ENCODE measurements around the gene VPS50. TPM values are rescaled to one million over a fixed set of nuclear protein-coding genes. Genes with fewer than 3 reads are reported as not detected.

VPS50 gene
- total and polyA plus RNA-seq, 4 donors: 4.0 to 18.2 (median 11.9) TPM

- Histone ChIP-seq H3K36me3 (ENCODE audit: control insufficient read depth in 4 of 4, insufficient read depth in 3 of 4, low read depth in 1 of 4, low read length in 3 of 4) (peaks cover 0 to 13% (median 6%) of the 10 kb centered on the region in 4 donors), H3K9me3 (ENCODE audit: control insufficient read depth in 4 of 4, low read length in 3 of 4) (no peaks in the 10 kb centered on the region), H3K27ac (ENCODE audit: low read depth in 1 of 2, low read length in 2 of 2) (no peak overlapping the region), H3K4me1 (ENCODE audit: control insufficient read depth in 4 of 4, insufficient read depth in 4 of 4, low read length in 3 of 4) (no peaks in the 10 kb centered on the region), H3K4me3 (ENCODE audit: low read depth in 1 of 3, low read length in 3 of 3) (no peak overlapping the region), H3K27me3 (ENCODE audit: control insufficient read depth in 4 of 4, insufficient read depth in 4 of 4, low read length in 3 of 4) (no peaks in the 10 kb centered on the region), H3K9ac (ENCODE audit: low read depth in 1 of 2, low read length in 2 of 2) (no peak overlapping the region)
- TF ChIP-seq FOXA2 (IDR thresholded peaks at IDR 0.05) (no peak), NR2F2 (IDR thresholded peaks at IDR 0.05) (no peak), EGR1 (IDR thresholded peaks at IDR 0.05; ENCODE audit: low read depth in 2 of 2) (no peak), HNF4G (IDR thresholded peaks at IDR 0.05) (no peak), YY1 (IDR thresholded peaks at IDR 0.05) (no peak), HNF4A (conservative IDR thresholded peaks at IDR 0.05) (no peak), TAF1 (conservative IDR thresholded peaks at IDR 0.05) (no peak), REST (IDR thresholded peaks at IDR 0.05) (no peak), GABPA (IDR thresholded peaks at IDR 0.05 in 1 of 2, conservative IDR thresholded peaks at IDR 0.05 in 1 of 2) (no peak), JUND (IDR thresholded peaks at IDR 0.05) (no peak), FOXA1 (IDR thresholded peaks at IDR 0.05) (no peak)
- no peak for DNase-seq (ENCODE audit: low spot score)
- WGBS: 95% methylated on average over 4 of the region's 4 CpGs
These were observed 122.6 kb downstream of the VPS50 start for GRCh38 chr7:93354815-93355214.

- Histone ChIP-seq H3K4me1 (ENCODE audit: control insufficient read depth in 4 of 4, insufficient read depth in 4 of 4, low read length in 3 of 4) (no peaks in the 10 kb centered on the region), H3K36me3 (ENCODE audit: control insufficient read depth in 4 of 4, insufficient read depth in 3 of 4, low read depth in 1 of 4, low read length in 3 of 4) (peaks cover 0 to 9% (median 4%) of the 10 kb centered on the region in 4 donors), H3K9ac (ENCODE audit: low read depth in 1 of 2, low read length in 2 of 2) (no peak overlapping the region), H3K27ac (ENCODE audit: low read depth in 1 of 2, low read length in 2 of 2) (no peak overlapping the region), H3K9me3 (ENCODE audit: control insufficient read depth in 4 of 4, low read length in 3 of 4) (no peaks in the 10 kb centered on the region), H3K27me3 (ENCODE audit: control insufficient read depth in 4 of 4, insufficient read depth in 4 of 4, low read length in 3 of 4) (no peaks in the 10 kb centered on the region), H3K4me3 (ENCODE audit: low read depth in 1 of 3, low read length in 3 of 3) (no peak overlapping the region)
- no peak for DNase-seq (ENCODE audit: low spot score)
- 98% methylated on average over 2 of the region's 2 CpGs for WGBS
- no peak for TF ChIP-seq JUND (IDR thresholded peaks at IDR 0.05)
- TF ChIP-seq HNF4G (IDR thresholded peaks at IDR 0.05): no peak
- no peak for TF ChIP-seq FOXA1 (IDR thresholded peaks at IDR 0.05)
- no peak for TF ChIP-seq TAF1 (conservative IDR thresholded peaks at IDR 0.05)
- no peak for TF ChIP-seq FOXA2 (IDR thresholded peaks at IDR 0.05)
- no peak for TF ChIP-seq NR2F2 (IDR thresholded peaks at IDR 0.05)
- TF ChIP-seq REST (IDR thresholded peaks at IDR 0.05): no peak
- no peak for TF ChIP-seq CTCF (IDR thresholded peaks at IDR 0.05; ENCODE audit: low read depth, low read length, missing input control)
- TF ChIP-seq RXRA (IDR thresholded peaks at IDR 0.05): no peak
- no peak for TF ChIP-seq HNF4A (conservative IDR thresholded peaks at IDR 0.05)
- TF ChIP-seq, protein P1, sequence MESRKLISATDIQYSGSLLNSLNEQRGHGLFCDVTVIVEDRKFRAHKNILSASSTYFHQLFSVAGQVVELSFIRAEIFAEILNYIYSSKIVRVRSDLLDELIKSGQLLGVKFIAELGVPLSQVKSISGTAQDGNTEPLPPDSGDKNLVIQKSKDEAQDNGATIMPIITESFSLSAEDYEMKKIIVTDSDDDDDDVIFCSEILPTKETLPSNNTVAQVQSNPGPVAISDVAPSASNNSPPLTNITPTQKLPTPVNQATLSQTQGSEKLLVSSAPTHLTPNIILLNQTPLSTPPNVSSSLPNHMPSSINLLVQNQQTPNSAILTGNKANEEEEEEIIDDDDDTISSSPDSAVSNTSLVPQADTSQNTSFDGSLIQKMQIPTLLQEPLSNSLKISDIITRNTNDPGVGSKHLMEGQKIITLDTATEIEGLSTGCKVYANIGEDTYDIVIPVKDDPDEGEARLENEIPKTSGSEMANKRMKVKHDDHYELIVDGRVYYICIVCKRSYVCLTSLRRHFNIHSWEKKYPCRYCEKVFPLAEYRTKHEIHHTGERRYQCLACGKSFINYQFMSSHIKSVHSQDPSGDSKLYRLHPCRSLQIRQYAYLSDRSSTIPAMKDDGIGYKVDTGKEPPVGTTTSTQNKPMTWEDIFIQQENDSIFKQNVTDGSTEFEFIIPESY (IDR thresholded peaks at IDR 0.05): no peak
- TF ChIP-seq SP1 (IDR thresholded peaks at IDR 0.05): no peak
- TF ChIP-seq, protein P2, sequence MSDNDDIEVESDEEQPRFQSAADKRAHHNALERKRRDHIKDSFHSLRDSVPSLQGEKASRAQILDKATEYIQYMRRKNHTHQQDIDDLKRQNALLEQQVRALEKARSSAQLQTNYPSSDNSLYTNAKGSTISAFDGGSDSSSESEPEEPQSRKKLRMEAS (IDR thresholded peaks at IDR 0.05): no peak
- no peak for TF ChIP-seq EGR1 (IDR thresholded peaks at IDR 0.05; ENCODE audit: low read depth in 2 of 2)
- TF ChIP-seq RAD21 (IDR thresholded peaks at IDR 0.05): no peak
- no peak for TF ChIP-seq GABPA (IDR thresholded peaks at IDR 0.05 in 1 of 2, conservative IDR thresholded peaks at IDR 0.05 in 1 of 2)
- no peak for TF ChIP-seq ATF3 (IDR thresholded peaks at IDR 0.05)
- no peak for TF ChIP-seq YY1 (IDR thresholded peaks at IDR 0.05)
These were observed 127.5 kb downstream of the VPS50 start for GRCh38 chr7:93359520-93360198.

Measured in liver (tissue), 9 donors.